ENCODE data around the gene POC5. TPM values are rescaled to one million over a fixed set of nuclear protein-coding genes. Genes with fewer than 3 reads are reported as not detected.

POC5 gene
- total and polyA plus RNA-seq, 2 experiments from 2014 or later = 16.2 to 25.9 TPM

- TF ChIP-seq, protein P1, sequence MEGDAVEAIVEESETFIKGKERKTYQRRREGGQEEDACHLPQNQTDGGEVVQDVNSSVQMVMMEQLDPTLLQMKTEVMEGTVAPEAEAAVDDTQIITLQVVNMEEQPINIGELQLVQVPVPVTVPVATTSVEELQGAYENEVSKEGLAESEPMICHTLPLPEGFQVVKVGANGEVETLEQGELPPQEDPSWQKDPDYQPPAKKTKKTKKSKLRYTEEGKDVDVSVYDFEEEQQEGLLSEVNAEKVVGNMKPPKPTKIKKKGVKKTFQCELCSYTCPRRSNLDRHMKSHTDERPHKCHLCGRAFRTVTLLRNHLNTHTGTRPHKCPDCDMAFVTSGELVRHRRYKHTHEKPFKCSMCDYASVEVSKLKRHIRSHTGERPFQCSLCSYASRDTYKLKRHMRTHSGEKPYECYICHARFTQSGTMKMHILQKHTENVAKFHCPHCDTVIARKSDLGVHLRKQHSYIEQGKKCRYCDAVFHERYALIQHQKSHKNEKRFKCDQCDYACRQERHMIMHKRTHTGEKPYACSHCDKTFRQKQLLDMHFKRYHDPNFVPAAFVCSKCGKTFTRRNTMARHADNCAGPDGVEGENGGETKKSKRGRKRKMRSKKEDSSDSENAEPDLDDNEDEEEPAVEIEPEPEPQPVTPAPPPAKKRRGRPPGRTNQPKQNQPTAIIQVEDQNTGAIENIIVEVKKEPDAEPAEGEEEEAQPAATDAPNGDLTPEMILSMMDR (conservative IDR thresholded peaks at IDR 0.05; ENCODE audit: low read depth in 2 of 2) = no peak
- TF ChIP-seq STAT1 (IDR thresholded peaks at IDR 0.05; ENCODE audit: unreplicated experiment) = no peak
- TF ChIP-seq CREB1 (CRISPR knock-in tag; IDR thresholded peaks at IDR 0.05; ENCODE audit: low read depth) = no peak
- TF ChIP-seq JUNB (IDR thresholded peaks at IDR 0.05; ENCODE audit: unreplicated experiment) = no peak
- no peak for TF ChIP-seq POLR2AphosphoS5 (IDR thresholded peaks at IDR 0.05; ENCODE audit: low read depth)
- no peak for TF ChIP-seq EZH2phosphoT487 (IDR thresholded peaks at IDR 0.05; ENCODE audit: unreplicated experiment)
- no peak for TF ChIP-seq NANOG (IDR thresholded peaks at IDR 0.05; ENCODE audit: borderline replicate concordance)
- TF ChIP-seq ETS1 (IDR thresholded peaks at IDR 0.05) = no peak
- no peak for TF ChIP-seq EZH2 (IDR thresholded peaks at IDR 0.05; ENCODE audit: low read depth, unreplicated experiment)
These were observed 39.6 kb downstream of the POC5 start (continued) for GRCh38 chr5:75677607-75678006.

GRCh38 chr5:75675783-75676182 is 41.5 kb downstream of the POC5 start:
- H3K9me2 ChIP-seq (ENCODE audit: insufficient read depth) = no peaks in the 10 kb centered on the region
- H3F3A ChIP-seq (replicated peaks; ENCODE audit: low read depth) = no peaks in the 10 kb centered on the region
- H3K4me1 ChIP-seq (ENCODE audit: insufficient read depth) = no peaks in the 10 kb centered on the region
- H3K79me2 ChIP-seq (replicated peaks; ENCODE audit: insufficient read depth) = no peaks in the 10 kb centered on the region
- H3K27me3 ChIP-seq (ENCODE audit: insufficient read depth) = no peaks in the 10 kb centered on the region
- no peak overlapping the region for H3K4me3 ChIP-seq
- no peaks in the 10 kb centered on the region for H3K4me1 Mint-ChIP-seq
- no peak for DNase-seq (ENCODE audit: low spot score)
- no peaks in the 10 kb centered on the region; the same call in 1 of the 2 replicates for H4K20me1 ChIP-seq (replicated peaks; ENCODE audit: insufficient read depth)
- no peak overlapping the region for H2AFZ ChIP-seq
- H3K4me2 ChIP-seq = no peak overlapping the region
- no peak overlapping the region for H3K27ac Mint-ChIP-seq
- no peaks in the 10 kb centered on the region for H3K9me3 Mint-ChIP-seq
- no peaks in the 10 kb centered on the region for H3K36me3 ChIP-seq (ENCODE audit: insufficient read depth)
- no peaks in the 10 kb centered on the region for H3K27me3 Mint-ChIP-seq (ENCODE audit: insufficient read depth, low read depth, poor library complexity)
- no peak overlapping the region for H3K4me3 Mint-ChIP-seq
- no peak for ATAC-seq
- no peak overlapping the region for H3K27ac ChIP-seq (ENCODE audit: low read depth)
- no peaks in the 10 kb centered on the region; the same call in 2 of the 3 replicates for H3K36me3 Mint-ChIP-seq (ENCODE audit: low read depth)
- TF ChIP-seq CREB1 (CRISPR knock-in tag; IDR thresholded peaks at IDR 0.05; ENCODE audit: low read depth) (no peak), EZH2 (IDR thresholded peaks at IDR 0.05; ENCODE audit: low read depth, unreplicated experiment) (no peak), ZNF114 (CRISPR knock-in tag; IDR thresholded peaks at IDR 0.05) (no peak), NANOG (IDR thresholded peaks at IDR 0.05; ENCODE audit: borderline replicate concordance) (no peak), ZNF331 (CRISPR knock-in tag; IDR thresholded peaks at IDR 0.05; ENCODE audit: low read depth) (no peak), JUNB (IDR thresholded peaks at IDR 0.05; ENCODE audit: unreplicated experiment) (no peak), EZH2phosphoT487 (IDR thresholded peaks at IDR 0.05; ENCODE audit: unreplicated experiment) (no peak), POLR2AphosphoS5 (IDR thresholded peaks at IDR 0.05; ENCODE audit: low read depth) (no peak), ETS1 (IDR thresholded peaks at IDR 0.05) (no peak), REST (IDR thresholded peaks at IDR 0.05; ENCODE audit: unreplicated experiment) (no peak), STAT1 (IDR thresholded peaks at IDR 0.05; ENCODE audit: unreplicated experiment) (no peak)
- TF ChIP-seq, protein P1 (conservative IDR thresholded peaks at IDR 0.05; ENCODE audit: low read depth in 2 of 2) = no peak

All from GM23338 (cell line).